PC-3 (cell line): ENCODE results near the gene PLVAP. TPM values are rescaled to one million over a fixed set of nuclear protein-coding genes. Genes with fewer than 3 reads are reported as not detected.

Source experiments
- ATAC-seq: fragments of 200-7000 bp; cut with Tn5 transposase; 2 replicates; pipeline ENCODE4 v1.9.1; 2020; ENCODE audit warnings: mild to moderate bottlenecking, moderate library complexity
- BruUV-seq: library from RNA; stranded (reverse); fragments of 400-500 nt; replicated peaks from 2 replicates; lab custom pipeline; 2021; lab: Mats Ljungman, UMichigan
- CTCF ChIA-PET: fragments of 300-600 bp; sonication (Branson Sonifier 250); formaldehyde crosslinking; loops from one replicate; lab custom pipeline; 2022; ENCODE audit warnings: antibody characterized with exemption; lab: Charles Lee
- POLR2A ChIA-PET: fragments of 300-600 bp; sonication (Branson Sonifier 250); formaldehyde crosslinking; loops from one replicate; lab custom pipeline; 2022; ENCODE audit warnings: antibody characterized with exemption; ENCODE audit not compliant: unreplicated experiment; lab: Charles Lee
- DNase-seq: peaks from one replicate; pipeline ENCODE4 v3.0.0-alpha.2; 2015
- H2AFZ ChIP-seq: fragments of 300-600 bp; sonication (generic); 2 replicates; pipeline ENCODE4 v1.6.0; 2016; ENCODE audit warnings: antibody characterized with exemption, low read length
- H3F3A ChIP-seq: fragments of 300-600 bp; sonication (generic); one replicate; pipeline ENCODE4 v1.6.0; 2017; ENCODE audit warnings: antibody characterized with exemption, low read length, control low read depth, mild to moderate bottlenecking; ENCODE audit not compliant: unreplicated experiment
- H3K27ac ChIP-seq: fragments of 300-600 bp; sonication (generic); 2 replicates; pipeline ENCODE4 v1.5.1; 2016; ENCODE audit warnings: mild to moderate bottlenecking, low read length
- H3K27me3 ChIP-seq: fragments of 300-600 bp; sonication (generic); 2 replicates; pipeline ENCODE4 v1.6.1; 2016; ENCODE audit warnings: low read length, mixed read lengths
- H3K36me3 ChIP-seq: fragments of 300-600 bp; sonication (generic); 2 replicates; pipeline ENCODE4 v1.6.1; 2016; ENCODE audit warnings: low read depth, mixed run types, low read length, mixed read lengths
- H3K4me1 ChIP-seq: fragments of 300-600 bp; sonication (generic); 2 replicates; pipeline ENCODE4 v1.5.1; 2016; ENCODE audit warnings: low read length; ENCODE audit not compliant: insufficient read depth
- H3K4me2 ChIP-seq: fragments of 300-600 bp; sonication (generic); 2 replicates; pipeline ENCODE4 v1.6.0; 2016; ENCODE audit warnings: low read length
- H3K4me3 ChIP-seq: fragments of 300-600 bp; sonication (generic); 2 replicates; pipeline ENCODE4 v1.5.1; 2016; ENCODE audit warnings: mild to moderate bottlenecking, low read length, mixed read lengths
- H3K79me2 ChIP-seq: fragments of 300-600 bp; sonication (generic); 2 replicates; pipeline ENCODE4 v1.6.1; 2017; ENCODE audit warnings: low read length, mixed read lengths
- H3K9ac ChIP-seq: fragments of 300-600 bp; sonication (generic); 2 replicates; pipeline ENCODE4 v1.6.0; 2016; ENCODE audit warnings: mild to moderate bottlenecking, low read length
- H3K9me2 ChIP-seq: fragments of 300-600 bp; sonication (generic); replicated peaks from 2 replicates; pipeline ENCODE4 v1.6.1; 2016; ENCODE audit warnings: mixed run types, low read length, mixed read lengths
- H3K9me3 ChIP-seq: fragments of 300-600 bp; sonication (generic); 2 replicates; pipeline ENCODE4 v1.6.1; 2016; ENCODE audit warnings: low read length, mixed read lengths
- H4K20me1 ChIP-seq: fragments of 300-600 bp; sonication (generic); 2 replicates; pipeline ENCODE4 v1.6.1; 2016; ENCODE audit warnings: low read length, mixed read lengths
- CTCF ChIP-seq: fragments of 300-600 bp; sonication (generic); conservative IDR thresholded peaks from 2 replicates; pipeline ENCODE4 v1.5.1; 2017; ENCODE audit warnings: antibody characterized with exemption, low read depth, mild to moderate bottlenecking, low read length
- EZH2 ChIP-seq: fragments of 300-600 bp; sonication (generic); IDR thresholded peaks from one replicate; pipeline ENCODE4 v1.6.1; 2017; ENCODE audit warnings: antibody characterized with exemption, mild to moderate bottlenecking, low read length; ENCODE audit not compliant: unreplicated experiment
- EZH2phosphoT487 ChIP-seq: fragments of 300-600 bp; sonication (generic); IDR thresholded peaks from 2 replicates; pipeline ENCODE4 v1.6.1; 2018; ENCODE audit warnings: mild to moderate bottlenecking, antibody characterized with exemption, low read length, borderline replicate concordance
- intact Hi-C: fragments of 100-400 bp; cut with micrococcal nuclease; formaldehyde crosslinking; loops from 2 replicates; pipeline ENCODE4 v1.9.0; 2023
- total RNA-seq: library from RNA; depleted of rRNA; stranded (reverse); fragments of >200 nt; gene quantifications from 2 replicates; pipeline ENCODE4 v1.2.3, GENCODE V29; 2014

PLVAP gene
- total RNA-seq, 1 experiment from 2014 or later, result not detected

DNA sequence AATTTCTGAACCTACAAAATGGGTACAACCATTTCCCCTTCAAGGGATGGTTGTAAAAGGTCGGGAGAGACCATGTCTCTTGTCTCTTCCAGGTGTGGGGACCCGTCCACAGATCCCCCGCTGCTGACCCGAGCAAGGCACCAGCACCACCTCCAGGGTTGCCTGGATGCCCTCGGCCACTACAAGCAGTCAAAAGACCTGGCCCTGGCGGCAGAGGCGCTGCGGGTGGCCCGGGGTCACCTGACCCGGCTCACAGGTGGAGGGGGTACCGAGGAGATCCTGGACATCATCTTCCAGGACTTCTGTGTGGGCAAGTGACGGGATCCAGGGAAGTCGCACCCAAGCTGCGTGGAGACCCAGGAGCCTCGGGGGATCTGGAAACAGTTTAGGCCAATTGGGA is 35.8 kb downstream of the PLVAP start:
- Histone ChIP-seq H3K27ac (no peak overlapping the region), H3K4me2 (no peak overlapping the region), H2AFZ (no peak overlapping the region), H3K9me3 (no peaks in the 10 kb centered on the region), H3K4me1 (peaks cover 9% of the 10 kb centered on the region), H3K9ac (no peak overlapping the region), H3K79me2 (peaks cover 30% of the 10 kb centered on the region), H3K9me2 (no peaks in the 10 kb centered on the region), H3K36me3 (peaks cover 11% of the 10 kb centered on the region; the same call in 1 of the 2 replicates), H3K4me3 (no peak overlapping the region), H3F3A (no peaks in the 10 kb centered on the region), H4K20me1 (no peaks in the 10 kb centered on the region), H3K27me3 (no peaks in the 10 kb centered on the region)
- ChIA-PET CTCF (no interaction called here), POLR2A (no interaction called here)
- intact Hi-C loops, result no loop called here
- TF ChIP-seq EZH2phosphoT487 (no peak), EZH2 (no peak), CTCF (no peak)
- no TSS peak for BruUV-seq
- DNase-seq, result no peak
- no peak for ATAC-seq

- no peak for ATAC-seq
- no peaks in the 10 kb centered on the region for H3K27me3 ChIP-seq
- H3K4me2 ChIP-seq, result no peak overlapping the region
- no peak for DNase-seq
- H4K20me1 ChIP-seq, result no peaks in the 10 kb centered on the region
- BruUV-seq, result no TSS peak
- POLR2A ChIA-PET, result no interaction called here
- no peaks in the 10 kb centered on the region for H3K9me2 ChIP-seq
- intact Hi-C loops, result no loop called here
- CTCF ChIA-PET, result no interaction called here
- no peaks in the 10 kb centered on the region for H3K9me3 ChIP-seq
- TF ChIP-seq CTCF (no peak), EZH2phosphoT487 (no peak), EZH2 (no peak)
- no peaks in the 10 kb centered on the region for H3F3A ChIP-seq
- H3K4me3 ChIP-seq, result no peak overlapping the region
- H3K4me1 ChIP-seq, result peaks cover 9% of the 10 kb centered on the region
- H3K9ac ChIP-seq, result no peak overlapping the region
- H3K79me2 ChIP-seq, result peaks cover 30% of the 10 kb centered on the region
- no peak overlapping the region for H3K27ac ChIP-seq
- H3K36me3 ChIP-seq, result peaks cover 11% of the 10 kb centered on the region; the same call in 1 of the 2 replicates
- no peak overlapping the region for H2AFZ ChIP-seq
Observed at GRCh38 chr19:17340871-17341357, 36.2 kb downstream of the PLVAP start.

- H3K4me1 ChIP-seq, result peaks cover 13% of the 10 kb centered on the region
- peak; percentile 23 for DNase-seq
- no peaks in the 10 kb centered on the region for H4K20me1 ChIP-seq
- no peak overlapping the region for H3K9ac ChIP-seq
- peaks cover 30% of the 10 kb centered on the region for H3K79me2 ChIP-seq
- no peak overlapping the region for H3K4me2 ChIP-seq
- H3K27ac ChIP-seq, result no peak overlapping the region
- H3K9me3 ChIP-seq, result no peaks in the 10 kb centered on the region
- no peaks in the 10 kb centered on the region for H3K9me2 ChIP-seq
- intact Hi-C loops, result no loop called here
- ChIA-PET CTCF (no interaction called here), POLR2A (no interaction called here)
- no peak overlapping the region for H3K4me3 ChIP-seq
- ATAC-seq, result no peak
- H2AFZ ChIP-seq, result no peak overlapping the region
- BruUV-seq, result no TSS peak
- TF ChIP-seq EZH2phosphoT487 (no peak), CTCF (no peak), EZH2 (no peak)
- peaks cover 11% of the 10 kb centered on the region; the same call in 1 of the 2 replicates for H3K36me3 ChIP-seq
- no peaks in the 10 kb centered on the region for H3F3A ChIP-seq
- no peaks in the 10 kb centered on the region for H3K27me3 ChIP-seq
Observed at GRCh38 chr19:17340302-17340870, 36.8 kb downstream of the PLVAP start.
